H9 (cell line): ENCODE measurements around the gene IGFALS. TPM values are rescaled to one million over a fixed set of nuclear protein-coding genes. Genes with fewer than 3 reads are reported as not detected.

ENCODE experiments used
- DNase-seq: peaks from one replicate; pipeline ENCODE4 v3.0.0-alpha.2; 2017
- H2AFZ ChIP-seq: one replicate; pipeline ENCODE4 v1.6.1; 2013; ENCODE audit warnings: mild to moderate bottlenecking, low read length, control low read depth, moderate library complexity
- H2AK5ac ChIP-seq: 2 replicates; pipeline ENCODE4 v1.6.1; 2013; ENCODE audit warnings: low read length, control low read depth, mixed read lengths; ENCODE audit not compliant: insufficient read length
- H2BK120ac ChIP-seq: one replicate; pipeline ENCODE4 v1.6.1; 2013; ENCODE audit warnings: low read depth, mild to moderate bottlenecking, low read length, control low read depth, inconsistent platforms; ENCODE audit not compliant: poor library complexity, severe bottlenecking
- H2BK12ac ChIP-seq: 2 replicates; pipeline ENCODE4 v1.6.1; 2013; ENCODE audit warnings: low read length, control low read depth, mixed read lengths, low read depth; ENCODE audit not compliant: insufficient read length
- H2BK15ac ChIP-seq: 2 replicates; pipeline ENCODE4 v1.6.1; 2013; ENCODE audit warnings: low read depth, low read length, control low read depth
- H2BK20ac ChIP-seq: one replicate; pipeline ENCODE4 v1.6.1; 2013; ENCODE audit warnings: low read depth, mild to moderate bottlenecking, low read length, control low read depth, inconsistent platforms; ENCODE audit not compliant: poor library complexity, severe bottlenecking
- H2BK5ac ChIP-seq: 2 replicates; pipeline ENCODE4 v1.6.1; 2013; ENCODE audit warnings: low read length, control low read depth, mixed read lengths; ENCODE audit not compliant: insufficient read length
- H3K14ac ChIP-seq: 2 replicates; pipeline ENCODE4 v1.6.1; 2013; ENCODE audit warnings: low read length, control low read depth; ENCODE audit not compliant: insufficient read depth
- H3K18ac ChIP-seq: 2 replicates; pipeline ENCODE4 v1.6.1; 2013; ENCODE audit warnings: low read depth, mild to moderate bottlenecking, mixed read lengths, low read length, control low read depth; ENCODE audit not compliant: insufficient read length
- H3K23ac ChIP-seq: 2 replicates; pipeline ENCODE4 v1.6.1; 2013; ENCODE audit warnings: low read length, control low read depth, mixed read lengths, low read depth; ENCODE audit not compliant: insufficient read length
- H3K23me2 ChIP-seq: 2 replicates; pipeline ENCODE4 v1.6.1; 2013; ENCODE audit warnings: low read depth, mild to moderate bottlenecking, mixed read lengths, low read length, control low read depth; ENCODE audit not compliant: insufficient read length, poor library complexity, severe bottlenecking
- H3K27ac ChIP-seq: 2 replicates; pipeline ENCODE4 v1.5.1; 2013; ENCODE audit warnings: low read length, control low read depth, mixed read lengths, low read depth; ENCODE audit not compliant: insufficient read length
- H3K27me3 ChIP-seq: 2 replicates; pipeline ENCODE4 v1.6.1; 2013; ENCODE audit warnings: low read length, control low read depth, inconsistent platforms; ENCODE audit not compliant: insufficient read depth
- H3K4ac ChIP-seq: 2 replicates; pipeline ENCODE4 v1.6.1; 2013; ENCODE audit warnings: low read depth, mild to moderate bottlenecking, control low read depth, inconsistent platforms, low read length, moderate library complexity
- H3K4me1 ChIP-seq: 2 replicates; pipeline ENCODE4 v1.6.1; 2013; ENCODE audit warnings: low read length, control low read depth, inconsistent platforms; ENCODE audit not compliant: insufficient read depth
- H3K4me2 ChIP-seq: 2 replicates; pipeline ENCODE4 v1.6.1; 2013; ENCODE audit warnings: low read length, control low read depth, mixed read lengths; ENCODE audit not compliant: insufficient read length, insufficient read depth
- H3K56ac ChIP-seq: 2 replicates; pipeline ENCODE4 v1.6.1; 2013; ENCODE audit warnings: low read depth, mild to moderate bottlenecking, mixed read lengths, low read length, control low read depth; ENCODE audit not compliant: insufficient read length
- H3K79me1 ChIP-seq: 2 replicates; pipeline ENCODE4 v1.6.1; 2013; ENCODE audit warnings: low read depth, mild to moderate bottlenecking, moderate library complexity, low read length, control low read depth, inconsistent platforms; ENCODE audit not compliant: insufficient read depth, poor library complexity, severe bottlenecking
- H3K79me2 ChIP-seq: 2 replicates; pipeline ENCODE4 v1.6.1; 2013; ENCODE audit warnings: low read length, control low read depth, inconsistent platforms; ENCODE audit not compliant: insufficient read depth
- H3K9ac ChIP-seq: 2 replicates; pipeline ENCODE4 v1.6.1; 2013; ENCODE audit warnings: low read length, control low read depth, mixed read lengths; ENCODE audit not compliant: insufficient read length; ENCODE audit errors: extremely low read depth
- H3K9me3 ChIP-seq: one replicate; pipeline ENCODE4 v1.6.1; 2013; ENCODE audit warnings: low read depth, low read length, inconsistent platforms; ENCODE audit not compliant: control insufficient read depth
- H3T11ph ChIP-seq: one replicate; pipeline ENCODE4 v1.6.1; 2013; ENCODE audit warnings: mild to moderate bottlenecking, low read length, control low read depth, inconsistent platforms
- H4K20me1 ChIP-seq: one replicate; pipeline ENCODE4 v1.6.1; 2013; ENCODE audit not compliant: control insufficient read depth, insufficient read length, insufficient read depth
- H4K5ac ChIP-seq: 2 replicates; pipeline ENCODE4 v1.6.1; 2013; ENCODE audit warnings: low read depth, mild to moderate bottlenecking, mixed read lengths, low read length, control low read depth; ENCODE audit not compliant: insufficient read length
- H4K8ac ChIP-seq: replicated peaks from 2 replicates; pipeline ENCODE4 v1.6.1; 2013; ENCODE audit warnings: low read length, control low read depth, mixed read lengths, low read depth; ENCODE audit not compliant: insufficient read length
- H4K91ac ChIP-seq: 2 replicates; pipeline ENCODE4 v1.6.1; 2013; ENCODE audit warnings: low read depth, mild to moderate bottlenecking, moderate library complexity, mixed read lengths, low read length, control low read depth; ENCODE audit not compliant: insufficient read length
- H3K27ac Mint-ChIP-seq, 3 experiments: 2 replicates in 2 of 3; 3 replicates in 1 of 3; pipeline ENCODE4 v1.8.0; 2020 to 2021; ENCODE audit warnings: mixed read lengths in 3 of 3, mild to moderate bottlenecking in 1 of 3, moderate library complexity in 1 of 3
- H3K27me3 Mint-ChIP-seq: 2 replicates; pipeline ENCODE4 v1.8.0; 2021; ENCODE audit warnings: low read depth, mild to moderate bottlenecking, moderate library complexity, mixed read lengths
- H3K36me3 Mint-ChIP-seq, 3 experiments: 2 replicates in 2 of 3; 3 replicates in 1 of 3; pipeline ENCODE4 v1.8.0; 2020 to 2021; ENCODE audit warnings: low read depth in 3 of 3, mixed read lengths in 3 of 3; ENCODE audit not compliant: insufficient read depth in 1 of 3
- H3K4me1 Mint-ChIP-seq, 2 experiments: 2 replicates each; pipeline ENCODE4 v1.8.0; 2020; ENCODE audit warnings: mixed read lengths in 2 of 2
- H3K4me3 Mint-ChIP-seq, 2 experiments: 2 replicates in 1 of 2; 3 replicates in 1 of 2; pipeline ENCODE4 v1.8.0; 2020 to 2021; ENCODE audit warnings: mild to moderate bottlenecking in 2 of 2, mixed read lengths in 2 of 2, moderate library complexity in 1 of 2
- H3K9me3 Mint-ChIP-seq, 2 experiments: 2 replicates in 1 of 2; 3 replicates in 1 of 2; pipeline ENCODE4 v1.8.0; 2020; ENCODE audit warnings: mild to moderate bottlenecking in 2 of 2, mixed read lengths in 2 of 2, moderate library complexity in 1 of 2
- CTCF ChIP-seq: fragments of 200-600 bp; sonication (generic); conservative IDR thresholded peaks from 3 replicates; pipeline ENCODE4 v1.8.0; 2021; ENCODE audit warnings: antibody characterized with exemption, mild to moderate bottlenecking
- WGBS: extraction: QIAGEN DNeasy Blood & Tissue Kit; methylation state at CpG from one replicate; pipeline ENCODE4 v1.1.7; 2013; ENCODE audit warnings: missing lambda C conversion rate, low lambda C conversion rate, mixed read lengths; ENCODE audit not compliant: insufficient read length; ENCODE audit errors: extremely low coverage; 5-methylcytosine and 5-hydroxymethylcytosine counted together
- total RNA-seq: library from RNA; stranded (reverse); gene quantifications from 2 replicates; pipeline ENCODE4 v1.2.1, GENCODE V29; 2021

Gene IGFALS
- total RNA-seq, 1 experiment from 2014 or later = not detected

DNA sequence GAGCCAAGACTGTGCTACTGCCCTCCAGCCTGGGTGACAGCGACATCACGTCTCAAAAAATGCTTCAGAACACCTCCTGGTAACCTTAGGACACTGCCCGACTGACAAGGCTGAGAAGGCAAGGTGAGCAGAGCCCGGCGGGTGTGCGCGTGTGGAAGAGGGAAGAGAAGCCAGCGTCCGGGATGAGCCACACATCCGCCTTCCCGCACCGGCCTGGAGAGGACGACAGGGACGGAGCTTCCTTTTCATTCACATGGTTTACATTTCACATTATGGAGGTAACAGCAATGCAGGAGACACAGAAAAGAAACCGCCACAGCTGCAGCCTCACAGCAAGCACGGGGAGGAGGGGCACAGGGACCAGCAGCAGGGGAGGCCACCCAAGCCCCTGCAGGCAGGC, 16.6 kb upstream of the IGFALS start:
- Histone ChIP-seq H3K23ac (no peak overlapping the region), H3K4me2 (no peak overlapping the region), H3K9ac (no peak overlapping the region), H2BK12ac (no peak overlapping the region), H3K14ac (no peak overlapping the region), H3K23me2 (no peaks in the 10 kb centered on the region), H3K18ac (no peak overlapping the region), H3K27me3 (no peaks in the 10 kb centered on the region), H2AFZ (no peak overlapping the region), H2BK120ac (no peak overlapping the region), H3T11ph (no peak overlapping the region), H3K79me1 (no peaks in the 10 kb centered on the region), H3K79me2 (no peaks in the 10 kb centered on the region), H4K20me1 (no peaks in the 10 kb centered on the region), H2AK5ac (no peak overlapping the region), H4K8ac (no peak overlapping the region), H3K56ac (no peak overlapping the region), H4K91ac (no peak overlapping the region), H2BK15ac (no peak overlapping the region), H2BK5ac (no peak overlapping the region), H3K4me1 (no peaks in the 10 kb centered on the region), H3K4ac (no peak overlapping the region), H2BK20ac (no peak overlapping the region), H3K27ac (no peak overlapping the region), H3K9me3 (no peaks in the 10 kb centered on the region), H4K5ac (no peak overlapping the region)
- peaks cover 0 to 3% of the 10 kb centered on the region in 2 experiments; a peak in 2 of 4 replicates for H3K4me1 Mint-ChIP-seq
- no peak overlapping the region; a peak in 1 of 7 replicates for H3K27ac Mint-ChIP-seq
- no peak for TF ChIP-seq CTCF
- no peak for DNase-seq
- peaks cover 2 to 4% of the 10 kb centered on the region in 2 experiments; a peak in 2 of 5 replicates for H3K9me3 Mint-ChIP-seq
- H3K36me3 Mint-ChIP-seq = peaks cover 16 to 40% (median 17%) of the 10 kb centered on the region in 3 experiments
- WGBS = no CpG with 5 or more reads among the region's 16 CpGs
- no peak overlapping the region for H3K4me3 Mint-ChIP-seq
- no peaks in the 10 kb centered on the region for H3K27me3 Mint-ChIP-seq
